ENCODE measurements around the gene BNC2.

DNA sequence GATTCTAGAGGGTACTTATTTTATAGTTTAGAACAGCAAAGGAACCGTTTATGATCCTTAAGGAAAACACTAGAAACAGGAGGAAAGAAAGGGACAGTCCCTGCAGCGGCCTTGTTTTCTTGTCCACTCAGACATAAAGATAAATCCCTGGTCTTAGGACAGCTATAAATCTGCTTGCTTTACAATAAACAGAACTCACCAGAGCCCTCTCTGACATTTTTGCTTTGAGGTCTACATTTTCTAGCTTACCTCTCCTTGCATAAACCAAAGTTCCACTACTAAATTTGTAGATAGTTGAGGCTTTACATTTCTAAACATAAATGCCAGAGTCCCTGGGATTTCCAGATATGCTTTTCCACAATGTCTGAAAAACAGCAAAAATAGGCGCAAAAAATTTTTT, 422.5 kb downstream of the BNC2 start:
- no peak for TF ChIP-seq POLR2A (IDR thresholded peaks at IDR 0.05)
- TF ChIP-seq, protein P1, sequence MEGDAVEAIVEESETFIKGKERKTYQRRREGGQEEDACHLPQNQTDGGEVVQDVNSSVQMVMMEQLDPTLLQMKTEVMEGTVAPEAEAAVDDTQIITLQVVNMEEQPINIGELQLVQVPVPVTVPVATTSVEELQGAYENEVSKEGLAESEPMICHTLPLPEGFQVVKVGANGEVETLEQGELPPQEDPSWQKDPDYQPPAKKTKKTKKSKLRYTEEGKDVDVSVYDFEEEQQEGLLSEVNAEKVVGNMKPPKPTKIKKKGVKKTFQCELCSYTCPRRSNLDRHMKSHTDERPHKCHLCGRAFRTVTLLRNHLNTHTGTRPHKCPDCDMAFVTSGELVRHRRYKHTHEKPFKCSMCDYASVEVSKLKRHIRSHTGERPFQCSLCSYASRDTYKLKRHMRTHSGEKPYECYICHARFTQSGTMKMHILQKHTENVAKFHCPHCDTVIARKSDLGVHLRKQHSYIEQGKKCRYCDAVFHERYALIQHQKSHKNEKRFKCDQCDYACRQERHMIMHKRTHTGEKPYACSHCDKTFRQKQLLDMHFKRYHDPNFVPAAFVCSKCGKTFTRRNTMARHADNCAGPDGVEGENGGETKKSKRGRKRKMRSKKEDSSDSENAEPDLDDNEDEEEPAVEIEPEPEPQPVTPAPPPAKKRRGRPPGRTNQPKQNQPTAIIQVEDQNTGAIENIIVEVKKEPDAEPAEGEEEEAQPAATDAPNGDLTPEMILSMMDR (IDR thresholded peaks at IDR 0.05) = no peak

All from right lobe of liver (tissue), 4 donors.